ENCODE results near the gene NAA40. TPM values are rescaled to one million over a fixed set of nuclear protein-coding genes. Genes with fewer than 3 reads are reported as not detected.

NAA40 gene
- total RNA-seq, 1 donor from 2014 or later, result 21.2 TPM

GRCh38 chr11:64000740-64001483 lies 62.1 kb downstream of the NAA40 start:
- H3K9me3 ChIP-seq (ENCODE audit: insufficient read depth, low read depth, low read length), result no peaks in the 10 kb centered on the region
- H3K27ac ChIP-seq (ENCODE audit: low read depth, low read length), result no peak overlapping the region
- peaks cover 62% of the 10 kb centered on the region for H4K20me1 ChIP-seq (ENCODE audit: insufficient read depth, low read length)
- H3K79me2 ChIP-seq (ENCODE audit: insufficient read depth, low read length), result no peaks in the 10 kb centered on the region
- peaks cover 29% of the 10 kb centered on the region for H3K27me3 Mint-ChIP-seq (ENCODE audit: low read depth, unreplicated experiment)
- H3K4me1 ChIP-seq (ENCODE audit: insufficient read depth, low read length), result peaks cover 10% of the 10 kb centered on the region
- no peaks in the 10 kb centered on the region for H3K9me3 Mint-ChIP-seq (ENCODE audit: unreplicated experiment)
- no peak for FAIRE-seq
- no peaks in the 10 kb centered on the region for H3K27me3 ChIP-seq (ENCODE audit: insufficient read depth, low read length)
- no peak overlapping the region for H3K4me3 Mint-ChIP-seq (ENCODE audit: unreplicated experiment)
- H3K27ac Mint-ChIP-seq (ENCODE audit: unreplicated experiment), result no peak overlapping the region
- no peaks in the 10 kb centered on the region for H3K36me3 ChIP-seq (ENCODE audit: insufficient read depth, low read length)
- TF ChIP-seq EZH2 (IDR thresholded peaks at IDR 0.05; ENCODE audit: insufficient read depth, low read length), result peak; percentile 18
- TF ChIP-seq, protein P1, sequence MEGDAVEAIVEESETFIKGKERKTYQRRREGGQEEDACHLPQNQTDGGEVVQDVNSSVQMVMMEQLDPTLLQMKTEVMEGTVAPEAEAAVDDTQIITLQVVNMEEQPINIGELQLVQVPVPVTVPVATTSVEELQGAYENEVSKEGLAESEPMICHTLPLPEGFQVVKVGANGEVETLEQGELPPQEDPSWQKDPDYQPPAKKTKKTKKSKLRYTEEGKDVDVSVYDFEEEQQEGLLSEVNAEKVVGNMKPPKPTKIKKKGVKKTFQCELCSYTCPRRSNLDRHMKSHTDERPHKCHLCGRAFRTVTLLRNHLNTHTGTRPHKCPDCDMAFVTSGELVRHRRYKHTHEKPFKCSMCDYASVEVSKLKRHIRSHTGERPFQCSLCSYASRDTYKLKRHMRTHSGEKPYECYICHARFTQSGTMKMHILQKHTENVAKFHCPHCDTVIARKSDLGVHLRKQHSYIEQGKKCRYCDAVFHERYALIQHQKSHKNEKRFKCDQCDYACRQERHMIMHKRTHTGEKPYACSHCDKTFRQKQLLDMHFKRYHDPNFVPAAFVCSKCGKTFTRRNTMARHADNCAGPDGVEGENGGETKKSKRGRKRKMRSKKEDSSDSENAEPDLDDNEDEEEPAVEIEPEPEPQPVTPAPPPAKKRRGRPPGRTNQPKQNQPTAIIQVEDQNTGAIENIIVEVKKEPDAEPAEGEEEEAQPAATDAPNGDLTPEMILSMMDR (IDR thresholded peaks at IDR 0.05; ENCODE audit: insufficient read depth, low read depth, low read length), result no peak
- peak overlapping the region; percentile 33 for H3K4me3 ChIP-seq (ENCODE audit: insufficient read depth, low read depth, low read length)
- no peak overlapping the region for H2AFZ ChIP-seq (ENCODE audit: low read depth, low read length)
- no peaks in the 10 kb centered on the region for H3K36me3 Mint-ChIP-seq (ENCODE audit: low read depth, unreplicated experiment)
- DNase-seq (ENCODE audit: low read depth), result no peak
- peak overlapping the region; percentile 76 for H3K4me2 ChIP-seq (ENCODE audit: low read length)
- peak overlapping the region; percentile 35 for H3K9ac ChIP-seq (ENCODE audit: low read length)
- H3K4me1 Mint-ChIP-seq (ENCODE audit: low read depth, unreplicated experiment), result no peaks in the 10 kb centered on the region

DNA sequence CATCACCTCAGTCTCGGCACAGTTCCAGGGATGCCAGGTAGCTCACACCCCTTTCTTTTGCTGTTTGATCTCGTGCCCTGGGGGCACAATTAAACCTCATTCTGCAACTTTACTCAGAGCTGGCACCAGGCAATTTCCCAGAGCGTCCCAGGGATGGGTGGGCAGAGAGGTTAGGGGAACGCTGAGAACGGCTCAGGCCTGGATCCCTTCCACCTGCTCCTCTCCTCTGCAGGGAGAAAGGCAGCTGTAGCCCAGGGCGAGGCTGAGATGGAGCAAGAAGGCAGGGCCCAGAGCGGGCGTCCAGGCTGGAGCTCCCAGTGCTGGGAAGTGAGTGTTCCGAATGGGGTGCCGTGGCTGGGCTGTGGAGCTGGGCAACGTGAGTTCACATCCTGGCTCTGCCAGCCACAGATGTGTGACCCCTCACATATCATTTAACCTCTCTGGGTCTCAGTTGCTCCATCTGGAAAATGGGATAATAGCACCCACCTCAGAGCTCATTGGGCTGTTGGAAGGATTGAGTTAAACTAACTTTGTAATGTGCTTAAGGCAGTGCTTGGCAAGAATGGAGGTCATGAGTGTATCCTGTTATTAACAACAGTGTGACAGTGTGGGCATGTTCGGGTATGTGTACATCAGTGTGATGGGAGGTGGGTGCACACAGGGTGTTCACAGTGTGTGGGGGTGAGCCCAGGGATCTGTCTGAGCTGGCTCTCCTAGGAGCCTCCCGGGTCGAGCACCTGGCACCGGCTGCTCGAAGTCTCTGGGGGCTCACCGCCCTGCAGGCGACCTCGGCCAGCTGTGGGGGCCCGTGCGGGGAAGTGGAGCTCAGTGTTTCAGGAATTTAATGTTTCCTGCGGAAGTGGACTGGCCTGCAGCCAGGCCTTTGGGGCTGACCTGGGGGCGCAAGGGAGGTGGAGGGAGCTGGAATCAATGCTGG lies 63.0 kb downstream of the NAA40 start:
- H4K20me1 ChIP-seq (ENCODE audit: insufficient read depth, low read length), result peaks cover 54% of the 10 kb centered on the region
- Mint-ChIP-seq H3K4me1 (ENCODE audit: low read depth, unreplicated experiment) (no peaks in the 10 kb centered on the region), H3K9me3 (ENCODE audit: unreplicated experiment) (peaks cover 2% of the 10 kb centered on the region), H3K27me3 (ENCODE audit: low read depth, unreplicated experiment) (peaks cover 36% of the 10 kb centered on the region), H3K4me3 (ENCODE audit: unreplicated experiment) (no peak overlapping the region), H3K27ac (ENCODE audit: unreplicated experiment) (no peak overlapping the region), H3K36me3 (ENCODE audit: low read depth, unreplicated experiment) (no peaks in the 10 kb centered on the region)
- TF ChIP-seq, protein P1 (IDR thresholded peaks at IDR 0.05; ENCODE audit: insufficient read depth, low read depth, low read length), result no peak
- TF ChIP-seq EZH2 (IDR thresholded peaks at IDR 0.05; ENCODE audit: insufficient read depth, low read length), result no peak
- no peak overlapping the region for H2AFZ ChIP-seq (ENCODE audit: low read depth, low read length)
- no peaks in the 10 kb centered on the region for H3K9me3 ChIP-seq (ENCODE audit: insufficient read depth, low read depth, low read length)
- no peaks in the 10 kb centered on the region for H3K79me2 ChIP-seq (ENCODE audit: insufficient read depth, low read length)
- no peak overlapping the region for H3K27ac ChIP-seq (ENCODE audit: low read depth, low read length)
- H3K4me2 ChIP-seq (ENCODE audit: low read length), result peak overlapping the region; percentile 12
- no peak overlapping the region for H3K4me3 ChIP-seq (ENCODE audit: insufficient read depth, low read depth, low read length)
- H3K9ac ChIP-seq (ENCODE audit: low read length), result no peak overlapping the region
- DNase-seq (ENCODE audit: low read depth) (no peak), FAIRE-seq (no peak)
- peaks cover 10% of the 10 kb centered on the region for H3K4me1 ChIP-seq (ENCODE audit: insufficient read depth, low read length)
- H3K27me3 ChIP-seq (ENCODE audit: insufficient read depth, low read length), result no peaks in the 10 kb centered on the region
- no peaks in the 10 kb centered on the region for H3K36me3 ChIP-seq (ENCODE audit: insufficient read depth, low read length)
